CD4-positive, alpha-beta T cell treated with Interferon gamma for 1 hour (primary cell): ENCODE results near the gene HNRNPL.
"Not testable (repeated sequence)": the region's sequence is repeated elsewhere in the genome, so short reads cannot be mapped to it uniquely, and the experiment has no call there.

Experiments
- DNase-seq: peaks from one replicate; pipeline ENCODE4 v3.0.0-alpha.2; 2020

HNRNPL gene

GRCh38 chr19:38821230-38821825, 28.5 kb downstream of the HNRNPL start:
- not testable (repeated sequence) for DNase-seq

- DNase-seq, result no peak
Observed at GRCh38 chr19:38819231-38819920, 30.4 kb downstream of the HNRNPL start.

GRCh38 chr19:38817081-38817480, 32.7 kb downstream of the HNRNPL start:
- no peak for DNase-seq

- DNase-seq, result no peak
Observed at GRCh38 chr19:38816131-38816750, 33.5 kb downstream of the HNRNPL start.

GRCh38 chr19:38815059-38816001, 34.5 kb downstream of the HNRNPL start:
- no peak for DNase-seq

GRCh38 chr19:38813932-38814331, 35.9 kb downstream of the HNRNPL start:
- not testable (repeated sequence) for DNase-seq

GRCh38 chr19:38813323-38813722, 36.5 kb downstream of the HNRNPL start:
- no peak for DNase-seq

- DNase-seq, result no peak
Observed at GRCh38 chr19:38812841-38813320, 36.9 kb downstream of the HNRNPL start, which contains the start of gene LGALS4. TSS of gene LGALS4 (minus strand) at chr19:38812945. CDS start at chr19:38812886, 59 bp downstream.

GRCh38 chr19:38812009-38812840, 37.6 kb downstream of the HNRNPL start:
- DNase-seq, result no peak

- no peak for DNase-seq
Observed at GRCh38 chr19:38809592-38810252, 40.1 kb downstream of the HNRNPL start.

- no peak for DNase-seq
Observed at GRCh38 chr19:38808741-38809140, 41.0 kb downstream of the HNRNPL start.

GRCh38 chr19:38807374-38808098, 42.2 kb downstream of the HNRNPL start:
- DNase-seq, result not testable (repeated sequence)

GRCh38 chr19:38806371-38806770, 43.4 kb downstream of the HNRNPL start:
- no peak for DNase-seq

GRCh38 chr19:38805180-38805579, 44.6 kb downstream of the HNRNPL start:
- DNase-seq, result no peak

- DNase-seq, result no peak
Observed at GRCh38 chr19:38803543-38803942, 46.2 kb downstream of the HNRNPL start.

GRCh38 chr19:38801359-38802095, 48.3 kb downstream of the HNRNPL start:
- no peak for DNase-seq

- no peak for DNase-seq
Observed at GRCh38 chr19:38800577-38801347, 49.0 kb downstream of the HNRNPL start.

GRCh38 chr19:38799104-38799503, 50.7 kb downstream of the HNRNPL start:
- DNase-seq, result no peak

GRCh38 chr19:38797781-38798180, 52.0 kb downstream of the HNRNPL start:
- not testable (repeated sequence) for DNase-seq
